GM12878 (cell line): Measurements from ENCODE around the gene GRK5. TPM values are rescaled to one million over a fixed set of nuclear protein-coding genes. Genes with fewer than 3 reads are reported as not detected.

Source experiments
- ATAC-seq: fragments of 200-7000 bp; cut with Tn5 transposase; 3 replicates; pipeline ENCODE4 v1.9.1; 2020; ENCODE audit warnings: mild to moderate bottlenecking, moderate library complexity
- BruUV-seq: library from RNA; stranded (reverse); fragments of 400-500 nt; replicated peaks from 2 replicates; lab custom pipeline; 2021; lab: Mats Ljungman, UMichigan
- CTCF ChIA-PET: fragments of 300-600 bp; sonication (Branson Sonifier 250); formaldehyde crosslinking; extraction: SDS; loops from one replicate; lab custom pipeline; 2021; ENCODE audit warnings: inconsistent platforms; lab: Yijun Ruan, JAX
- POLR2A ChIA-PET: fragments of 350-600 bp; formaldehyde crosslinking; extraction: SDS; loops from one replicate; lab custom pipeline; 2021; ENCODE audit warnings: inconsistent platforms; lab: Charles Lee
- RAD21 ChIA-PET: fragments of 300-600 bp; sonication (Branson Sonifier 250); formaldehyde crosslinking; loops from one replicate; lab custom pipeline; 2023; ENCODE audit warnings: antibody characterized with exemption; ENCODE audit not compliant: unreplicated experiment; lab: Charles Lee
- SMC1A ChIA-PET: fragments of 300-600 bp; sonication (Branson Sonifier 250); formaldehyde crosslinking; loops from one replicate; lab custom pipeline; 2023; ENCODE audit not compliant: unreplicated experiment, uncharacterized antibody; lab: Charles Lee
- DNase-seq: peaks from one replicate; pipeline ENCODE4 v3.0.0-alpha.2; 2011; ENCODE audit warnings: low read depth, low spot score
- FAIRE-seq: peaks from 3 replicates; lab custom pipeline; 2011; peaks lifted over from hg19 to GRCh38; lab: Jason Lieb, UNC
- H2AFZ ChIP-seq: 2 replicates; pipeline ENCODE4 v1.6.0; 2011; ENCODE audit warnings: low read depth, low read length, control low read depth; ENCODE audit not compliant: control insufficient read depth
- H3K27ac ChIP-seq: 2 replicates; pipeline ENCODE4 v1.5.1; 2011; ENCODE audit warnings: control low read depth; ENCODE audit not compliant: control insufficient read depth, insufficient read depth
- H3K27me3 ChIP-seq, 2 experiments: replicated peaks in 1 of 2; 2 replicates each; pipeline versions ENCODE4 v1.6.0 to v1.6.1; 2011; ENCODE audit warnings: low read length in 1 of 2; ENCODE audit not compliant: control insufficient read depth in 2 of 2, insufficient read depth in 2 of 2
- H3K36me3 ChIP-seq, 2 experiments: 2 replicates each; pipeline ENCODE4 v1.5.1; 2011; ENCODE audit warnings: low read length in 1 of 2; ENCODE audit not compliant: control insufficient read depth in 2 of 2, insufficient read depth in 2 of 2
- H3K4me1 ChIP-seq: 2 replicates; pipeline ENCODE4 v1.6.1; 2011; ENCODE audit warnings: mild to moderate bottlenecking, low read length, moderate library complexity, mixed read lengths; ENCODE audit not compliant: control insufficient read depth, insufficient read depth
- H3K4me2 ChIP-seq: 2 replicates; pipeline ENCODE4 v1.6.0; 2011; ENCODE audit warnings: control low read depth; ENCODE audit not compliant: control insufficient read depth, insufficient read depth
- H3K4me3 ChIP-seq: fragments of 200-600 bp; sonication (generic); 2 replicates; pipeline ENCODE4 v1.5.1; 2016
- H3K79me2 ChIP-seq: 2 replicates; pipeline ENCODE4 v1.6.0; 2011; ENCODE audit warnings: low read length; ENCODE audit not compliant: control insufficient read depth, insufficient read depth
- H3K9ac ChIP-seq: 2 replicates; pipeline ENCODE4 v1.8.0; 2011; ENCODE audit warnings: low read length, control low read depth, mixed read lengths; ENCODE audit not compliant: control insufficient read depth, insufficient read depth
- H3K9me3 ChIP-seq: replicated peaks from 3 replicates; pipeline ENCODE4 v1.5.1; 2011; ENCODE audit warnings: mild to moderate bottlenecking, low read length; ENCODE audit not compliant: control insufficient read depth, insufficient read depth
- H4K20me1 ChIP-seq: 2 replicates; pipeline ENCODE4 v1.6.0; 2011; ENCODE audit not compliant: control insufficient read depth, insufficient read depth
- EGR1 ChIP-seq, 2 experiments: IDR thresholded peaks; 1 replicate in 1 of 2; 2 replicates in 1 of 2; pipeline ENCODE4 v1.6.1; 2011 to 2012; ENCODE audit warnings: low read depth in 2 of 2, low read length in 2 of 2, borderline replicate concordance in 1 of 2, mild to moderate bottlenecking in 1 of 2, moderate library complexity in 1 of 2
- IRF4 ChIP-seq: IDR thresholded peaks from 2 replicates; pipeline ENCODE4 v1.6.1; 2011; ENCODE audit warnings: low read depth, low read length
- KAT2A ChIP-seq: conservative IDR thresholded peaks from 2 replicates; pipeline ENCODE4 v1.6.1; 2011; ENCODE audit warnings: low read depth, low read length; ENCODE audit not compliant: control insufficient read depth
- MYB ChIP-seq: fragments of 150-350 bp; IDR thresholded peaks from 2 replicates; pipeline ENCODE4 v1.6.1; 2014; ENCODE audit warnings: mild to moderate bottlenecking, low read depth, low read length, borderline replicate concordance
- NBN ChIP-seq: fragments of 450-650 bp; IDR thresholded peaks from 2 replicates; pipeline ENCODE4 v1.6.1; 2016
- NR2C2 ChIP-seq: IDR thresholded peaks from 2 replicates; pipeline ENCODE4 v1.6.1; 2011; ENCODE audit warnings: borderline replicate concordance, low read depth; ENCODE audit not compliant: control insufficient read depth, insufficient read length
- RAD21 ChIP-seq: IDR thresholded peaks from 2 replicates; pipeline ENCODE4 v1.6.1; 2011; ENCODE audit warnings: mild to moderate bottlenecking, low read depth, low read length, moderate library complexity; ENCODE audit not compliant: insufficient read depth
- SUZ12 ChIP-seq: fragments of 200-600 bp; sonication (generic); IDR thresholded peaks from one replicate; pipeline ENCODE4 v1.6.1; 2018; ENCODE audit warnings: antibody characterized with exemption, mild to moderate bottlenecking; ENCODE audit not compliant: unreplicated experiment
- ZNF274 ChIP-seq: IDR thresholded peaks from one replicate; pipeline ENCODE4 v1.8.0; 2011; ENCODE audit not compliant: insufficient read length, insufficient read depth
- WGBS: methylation state at CpG from one replicate; pipeline ENCODE4 v1.1.6; 2016; ENCODE audit warnings: low lambda C conversion rate; ENCODE audit not compliant: insufficient replicate concordance, insufficient coverage; ENCODE audit errors: missing lambda C conversion rate; 5-methylcytosine and 5-hydroxymethylcytosine counted together
- in situ Hi-C: fragments of 300-500 bp; cut with MboI; formaldehyde crosslinking; loops from 9 replicates; pipeline ENCODE4 v1.14.3; 2018; ENCODE audit warnings: mixed read lengths
- intact Hi-C: fragments of 100-400 bp; cut with micrococcal nuclease; formaldehyde crosslinking; loops from one replicate; pipeline ENCODE4 v1.14.2; 2022; ENCODE audit not compliant: unreplicated experiment
- polyA plus RNA-seq, 11 experiments: library from polyadenylated mRNA; depleted of rRNA in 4 of 11; unstranded in 6 of 11; stranded (reverse) in 5 of 11; fragments of >200 nt; fragmentation: Nextera tagmentation in 4 of 11; fragmentation: Illumina TruSeq in 1 of 11; extraction: Ambion mirVana in 4 of 11; extraction: Trizol in 1 of 11; gene quantifications; 1 replicate in 1 of 11; 2 replicates in 10 of 11; pipeline versions ENCODE4 v1.2.1 to v1.2.3, GENCODE V29; 2011 to 2016; ENCODE audit warnings: inconsistent platforms in 2 of 11, missing spikeins in 2 of 11, low read depth in 1 of 11
- total RNA-seq, 4 experiments: library from RNA; depleted of rRNA in 3 of 4; stranded (reverse); fragments of >200 nt in 3 of 4; fragmentation: Illumina TruSeq in 1 of 4; extraction: Trizol in 1 of 4; gene quantifications; 2 replicates each; pipeline versions ENCODE4 v1.2.1 to v1.2.3, GENCODE V29; 2013 to 2021
- TF ChIP-seq, protein P1 (sequence below): fragments of 150-350 bp; IDR thresholded peaks from 2 replicates; pipeline ENCODE4 v1.6.1; 2016; ENCODE audit warnings: low read depth, low read length
- TF ChIP-seq, protein P2 (sequence below): IDR thresholded peaks from 2 replicates; pipeline ENCODE4 v1.6.1; 2011; ENCODE audit warnings: borderline replicate concordance, low read depth, mild to moderate bottlenecking, moderate library complexity, mixed read lengths, low read length; ENCODE audit not compliant: insufficient read depth; ENCODE audit errors: extremely low read length

The GRK5 gene
- total and polyA plus RNA-seq, 10 of the 15 experiments (the other 5 are each of a cell fraction or from before 2014, with no cell fraction given): 0.11 to 22.1 (median 10.0) TPM

DNA sequence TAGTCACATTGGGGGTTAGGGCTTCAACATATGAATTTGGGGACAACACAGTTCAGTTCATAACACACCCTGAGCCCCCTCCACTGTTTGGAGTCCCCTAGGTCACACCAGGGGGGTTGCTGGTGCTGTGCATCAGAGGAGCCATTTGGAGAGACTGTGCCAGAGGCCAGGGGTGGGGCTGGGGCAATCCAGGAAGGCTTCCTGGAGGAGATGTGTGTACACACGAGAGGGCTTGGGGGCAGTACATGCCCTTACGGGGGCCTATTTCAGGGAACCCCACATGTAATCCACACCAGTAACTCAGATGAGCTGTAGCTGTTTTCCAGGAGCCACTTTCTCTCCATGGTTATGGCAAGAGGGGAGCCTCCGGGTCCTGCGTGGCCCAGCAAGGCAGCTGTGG is 151.7 kb downstream of the GRK5 start (continued):
- TF ChIP-seq KAT2A (no peak), SUZ12 (no peak)
- TF ChIP-seq, protein P1, sequence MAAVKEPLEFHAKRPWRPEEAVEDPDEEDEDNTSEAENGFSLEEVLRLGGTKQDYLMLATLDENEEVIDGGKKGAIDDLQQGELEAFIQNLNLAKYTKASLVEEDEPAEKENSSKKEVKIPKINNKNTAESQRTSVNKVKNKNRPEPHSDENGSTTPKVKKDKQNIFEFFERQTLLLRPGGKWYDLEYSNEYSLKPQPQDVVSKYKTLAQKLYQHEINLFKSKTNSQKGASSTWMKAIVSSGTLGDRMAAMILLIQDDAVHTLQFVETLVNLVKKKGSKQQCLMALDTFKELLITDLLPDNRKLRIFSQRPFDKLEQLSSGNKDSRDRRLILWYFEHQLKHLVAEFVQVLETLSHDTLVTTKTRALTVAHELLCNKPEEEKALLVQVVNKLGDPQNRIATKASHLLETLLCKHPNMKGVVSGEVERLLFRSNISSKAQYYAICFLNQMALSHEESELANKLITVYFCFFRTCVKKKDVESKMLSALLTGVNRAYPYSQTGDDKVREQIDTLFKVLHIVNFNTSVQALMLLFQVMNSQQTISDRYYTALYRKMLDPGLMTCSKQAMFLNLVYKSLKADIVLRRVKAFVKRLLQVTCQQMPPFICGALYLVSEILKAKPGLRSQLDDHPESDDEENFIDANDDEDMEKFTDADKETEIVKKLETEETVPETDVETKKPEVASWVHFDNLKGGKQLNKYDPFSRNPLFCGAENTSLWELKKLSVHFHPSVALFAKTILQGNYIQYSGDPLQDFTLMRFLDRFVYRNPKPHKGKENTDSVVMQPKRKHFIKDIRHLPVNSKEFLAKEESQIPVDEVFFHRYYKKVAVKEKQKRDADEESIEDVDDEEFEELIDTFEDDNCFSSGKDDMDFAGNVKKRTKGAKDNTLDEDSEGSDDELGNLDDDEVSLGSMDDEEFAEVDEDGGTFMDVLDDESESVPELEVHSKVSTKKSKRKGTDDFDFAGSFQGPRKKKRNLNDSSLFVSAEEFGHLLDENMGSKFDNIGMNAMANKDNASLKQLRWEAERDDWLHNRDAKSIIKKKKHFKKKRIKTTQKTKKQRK: no peak

DNA sequence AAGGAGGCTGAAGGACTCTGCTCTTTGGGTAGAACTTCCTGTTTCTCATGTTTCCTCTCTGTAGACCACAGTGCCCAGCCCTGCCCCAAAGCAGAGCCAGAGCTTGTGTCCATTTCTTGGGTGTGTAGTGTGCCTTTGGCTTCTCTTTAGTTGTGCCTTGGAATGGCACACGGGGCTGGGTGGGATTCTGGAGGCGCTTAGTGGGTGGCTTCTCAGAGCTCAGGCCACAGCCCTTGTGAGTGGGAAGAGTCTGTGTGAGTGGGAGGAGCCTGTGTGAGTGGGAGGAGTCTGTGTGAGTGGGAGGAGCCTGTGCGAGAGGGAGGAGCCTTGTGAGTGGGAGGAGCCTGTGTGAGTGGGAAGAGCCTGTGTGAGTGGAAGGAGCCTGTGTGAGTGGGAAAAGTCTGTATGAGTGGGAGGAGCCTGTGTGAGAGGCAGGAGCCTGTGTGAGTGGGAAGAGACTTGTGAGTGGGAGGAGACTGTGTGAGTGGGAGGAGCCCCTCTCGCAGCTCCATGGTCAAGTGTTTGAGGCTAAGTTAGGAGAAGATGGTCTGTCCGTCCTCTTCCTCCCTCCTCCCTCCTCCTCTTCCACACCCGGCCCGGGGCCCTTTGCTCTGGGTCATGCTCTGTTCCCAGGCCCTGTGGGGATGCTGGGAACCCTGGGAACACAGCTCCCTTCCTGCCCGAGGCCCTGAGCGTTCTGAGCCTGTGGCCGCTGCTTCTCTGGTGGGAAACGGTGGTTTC is 153.0 kb downstream of the GRK5 start:
- peaks cover 2% of the 10 kb centered on the region; the same call in 2 of the 3 replicates for H3K9me3 ChIP-seq
- H3K4me2 ChIP-seq: no peak overlapping the region
- in situ Hi-C loops: no loop called here
- 90% methylated on average over 9 of the region's 11 CpGs for WGBS
- POLR2A ChIA-PET: interaction anchor here (0.6 kb wide), 1 partner anchor 129 kb away, joined by 7 read pairs; no protein-coding TSS in a partner anchor
- H3K4me1 ChIP-seq: no peaks in the 10 kb centered on the region
- TF ChIP-seq ZNF274: no peak
- no peak for TF ChIP-seq NBN
- no peak for TF ChIP-seq NR2C2
- no peak for TF ChIP-seq EGR1 (IDR thresholded peaks at IDR 0.05; ENCODE audit: borderline replicate concordance in 1 of 2, low read depth in 2 of 2, low read length in 2 of 2)
- TF ChIP-seq, protein P2, sequence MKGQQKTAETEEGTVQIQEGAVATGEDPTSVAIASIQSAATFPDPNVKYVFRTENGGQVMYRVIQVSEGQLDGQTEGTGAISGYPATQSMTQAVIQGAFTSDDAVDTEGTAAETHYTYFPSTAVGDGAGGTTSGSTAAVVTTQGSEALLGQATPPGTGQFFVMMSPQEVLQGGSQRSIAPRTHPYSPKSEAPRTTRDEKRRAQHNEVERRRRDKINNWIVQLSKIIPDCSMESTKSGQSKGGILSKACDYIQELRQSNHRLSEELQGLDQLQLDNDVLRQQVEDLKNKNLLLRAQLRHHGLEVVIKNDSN: no peak
- no peak for TF ChIP-seq IRF4
- TF ChIP-seq RAD21: no peak
- no peak for TF ChIP-seq MYB
- FAIRE-seq: no peak
- RAD21 ChIA-PET: no interaction called here
- CTCF ChIA-PET: no interaction called here
- ATAC-seq: peak; percentile 81
- H3K4me3 ChIP-seq: no peak overlapping the region
- no peak for DNase-seq
- peaks cover 0 to 3% of the 10 kb centered on the region in 2 experiments; a peak in 3 of 4 replicates for H3K36me3 ChIP-seq
- H4K20me1 ChIP-seq: no peaks in the 10 kb centered on the region
- no peak overlapping the region for H2AFZ ChIP-seq
- no peak overlapping the region for H3K9ac ChIP-seq
- H3K79me2 ChIP-seq: no peaks in the 10 kb centered on the region
- intact Hi-C loops: no loop called here
- SMC1A ChIA-PET: no interaction called here
- H3K27ac ChIP-seq: no peak overlapping the region
- BruUV-seq: no TSS peak
- no peaks in the 10 kb centered on the region for H3K27me3 ChIP-seq
